Right lobe of liver (tissue), 6 donors: ENCODE results near the gene IRF9. TPM values are rescaled to one million over a fixed set of nuclear protein-coding genes. Genes with fewer than 3 reads are reported as not detected.
A peak's percentile ranks its signal among the peaks of the same experiment; 100 is the strongest.

ENCODE experiments used
- ATAC-seq, 4 donors: fragments of 200-7000 bp; cut with Tn5 transposase; one replicate each; pipeline ENCODE4 v1.9.1; 2020; ENCODE audit warnings: mild to moderate bottlenecking in 4 of 4, moderate library complexity in 4 of 4
- DNase-seq, 3 donors: peaks; one replicate each; pipeline ENCODE4 v3.0.0-alpha.2; 2020
- H3K27ac ChIP-seq, 3 donors: fragments of 200-600 bp; one replicate each; pipeline ENCODE4 v1.8.0; 2022
- H3K27me3 ChIP-seq, 2 donors: fragments of 200-600 bp; one replicate each; pipeline ENCODE4 v1.8.0; 2022
- H3K36me3 ChIP-seq, 4 donors: fragments of 200-600 bp; sonication (generic) in 1 of 4; one replicate each; pipeline versions ENCODE4 v1.5.1 to v1.8.0; 2017 to 2022; ENCODE audit warnings: control low read depth in 1 of 4
- H3K4me1 ChIP-seq, 4 donors: fragments of 200-600 bp; sonication (generic) in 1 of 4; one replicate each; pipeline versions ENCODE4 v1.5.1 to v1.8.0; 2017 to 2022; ENCODE audit warnings: control low read depth in 1 of 4
- H3K4me3 ChIP-seq, 3 donors: fragments of 200-600 bp; one replicate each; pipeline ENCODE4 v1.8.0; 2022
- H3K9me3 ChIP-seq, 4 donors: fragments of 200-600 bp; sonication (generic) in 1 of 4; one replicate each; pipeline versions ENCODE4 v1.5.1 to v1.8.0; 2017 to 2022; ENCODE audit warnings: control low read depth in 1 of 4
- CTCF ChIP-seq, 4 donors: fragments of 200-600 bp in 3 of 4; fragments of 450-650 bp in 1 of 4; IDR thresholded peaks; one replicate each; pipeline versions ENCODE4 v1.5.1 to v1.8.0; 2016 to 2022; ENCODE audit warnings: antibody characterized with exemption in 4 of 4, mild to moderate bottlenecking in 2 of 4
- POLR2A ChIP-seq: fragments of 450-650 bp; IDR thresholded peaks from one replicate; pipeline ENCODE4 v1.6.1; 2017; ENCODE audit warnings: antibody characterized with exemption, mild to moderate bottlenecking
- WGBS: methylation state at CpG from one replicate; pipeline ENCODE4 v1.1.6; 2018; ENCODE audit warnings: low coverage, low lambda C conversion rate; ENCODE audit not compliant: insufficient coverage; ENCODE audit errors: missing lambda C conversion rate; 5-methylcytosine and 5-hydroxymethylcytosine counted together
- intact Hi-C, 2 donors: fragments of 100-400 bp; cut with DNase I; formaldehyde crosslinking; loops; one replicate each; pipeline versions ENCODE4 v1.11.2 to v1.14.1; 2022
- total RNA-seq, 6 experiments: library from RNA; depleted of rRNA in 2 of 6; stranded (reverse); fragments of >200 nt in 2 of 6; fragmentation: NEBNext Ultra II Directional in 3 of 6; extraction: Animal tissue kit (Norgen Biotek cat#: 25700) in 3 of 6; gene quantifications; one replicate each; pipeline versions ENCODE4 v1.1.0 to v1.2.4, GENCODE V29; 2016 to 2023
- donor health status: DM: no; HTN: yes; CAD: no.
- donor health status: DM: no; HTN: no; CAD: no.
- donor health status: DM: no; HTN: no; CAD: no.
- donor health status: DM: no; HTN: yes; CAD: no.
- donor health status: DM: no; HTN: yes; CAD: no.

Gene IRF9
- total RNA-seq, 6 experiments from 2014 or later = 17.4 to 66.6 (median 37.2) TPM

GRCh38 chr14:24145690-24146452 lies 15.2 kb upstream of the IRF9 start:
- H3K36me3 ChIP-seq = peaks cover 0 to 31% (median 10%) of the 10 kb centered on the region in 4 donors
- intact Hi-C loops = no loop called here
- peak overlapping the region; percentile 70 to 86 (median 83) for H3K4me3 ChIP-seq
- no peaks in the 10 kb centered on the region for H3K27me3 ChIP-seq
- DNase-seq (no peak), ATAC-seq (no peak)
- no peaks in the 10 kb centered on the region for H3K9me3 ChIP-seq
- peaks cover 0 to 22% (median 6%) of the 10 kb centered on the region in 4 donors for H3K4me1 ChIP-seq
- WGBS = under 1% methylated on average over 8 of the region's 9 CpGs
- TF ChIP-seq POLR2A = no peak
- TF ChIP-seq CTCF (IDR thresholded peaks at IDR 0.05) = no peak
- H3K27ac ChIP-seq = peak overlapping the region; percentile 49 to 79 (median 74)

GRCh38 chr14:24146453-24146977 lies 14.6 kb upstream of the IRF9 start, which contains the start of gene PSME2:
Gene PSME2, minus strand, starts transcription at chr14:24146610. Its CDS starts 29 bp downstream, at chr14:24146581.
- 0% methylated on average over 23 of the region's 25 CpGs for WGBS
- intact Hi-C loops = no loop called here
- H3K4me3 ChIP-seq = peak within 1 kb of the TSS; percentile 70 to 86 (median 83)
- H3K27me3 ChIP-seq = no peaks in the 10 kb centered on the region
- peak within 1 kb of the TSS; percentile 49 to 79 (median 75) for H3K27ac ChIP-seq
- no peaks in the 10 kb centered on the region for H3K9me3 ChIP-seq
- TF ChIP-seq POLR2A = peak; percentile 22
- no peak for TF ChIP-seq CTCF (IDR thresholded peaks at IDR 0.05)
- ATAC-seq = peak; percentile 84 to 91 (median 87)
- H3K4me1 ChIP-seq = peaks cover 0 to 22% (median 6%) of the 10 kb centered on the region in 4 donors
- peaks cover 0 to 38% (median 14%) of the 10 kb centered on the region in 4 donors for H3K36me3 ChIP-seq
- DNase-seq = peak; percentile 98 to 99 (median 99)

GRCh38 chr14:24146978-24147760 lies 13.9 kb upstream of the IRF9 start, which contains the start of gene RNF31:
Gene RNF31, plus strand, starts transcription at chr14:24147498. Its CDS starts 201 bp downstream, at chr14:24147699.
- H3K9me3 ChIP-seq = no peaks in the 10 kb centered on the region
- peak within 1 kb of the TSS; percentile 49 to 79 (median 75) for H3K27ac ChIP-seq
- TF ChIP-seq CTCF (IDR thresholded peaks at IDR 0.05) = peak in 1 of 4 donors; percentile 12
- peak; percentile 54 for TF ChIP-seq POLR2A
- H3K27me3 ChIP-seq = no peaks in the 10 kb centered on the region
- WGBS = 0% methylated on average over 22 of the region's 57 CpGs
- peak; percentile 98 to 99 (median 98) for DNase-seq
- H3K36me3 ChIP-seq = peaks cover 0 to 44% (median 19%) of the 10 kb centered on the region in 4 donors
- peaks cover 0 to 18% (median 4%) of the 10 kb centered on the region in 4 donors for H3K4me1 ChIP-seq
- peak within 1 kb of the TSS; percentile 70 to 86 (median 83) for H3K4me3 ChIP-seq
- intact Hi-C loops = no loop called here
- ATAC-seq = peak; percentile 89 to 93 (median 90)

- Histone ChIP-seq H3K9me3 (no peaks in the 10 kb centered on the region), H3K4me3 (peak overlapping the region; percentile 70 to 86 (median 83)), H3K36me3 (peaks cover 0 to 52% (median 25%) of the 10 kb centered on the region in 4 donors), H3K27ac (peak overlapping the region; percentile 49 to 79 (median 75)), H3K27me3 (no peaks in the 10 kb centered on the region), H3K4me1 (peaks cover 0 to 16% (median 3%) of the 10 kb centered on the region in 4 donors)
- WGBS = 0% methylated on average over 14 of the region's 29 CpGs
- intact Hi-C loops = no loop called here
- TF ChIP-seq CTCF (IDR thresholded peaks at IDR 0.05) = no peak
- TF ChIP-seq POLR2A = no peak
- ATAC-seq = no peak
- peak in 1 of 3 donors; percentile 69 for DNase-seq
These were observed 13.2 kb upstream of the IRF9 start for GRCh38 chr14:24147761-24148428.
